GM12878 (cell line): Measurements from ENCODE around the gene ADCY6.

Experiments used
- CHD1 ChIP-seq: IDR thresholded peaks from 2 replicates; pipeline ENCODE4 v1.6.1; 2012; ENCODE audit warnings: low read depth, low read length, improper control_type of control experiment
- CREB1 ChIP-seq: IDR thresholded peaks from 2 replicates; pipeline ENCODE4 v1.6.1; 2012; ENCODE audit warnings: low read depth, mild to moderate bottlenecking, inconsistent platforms
- JUND ChIP-seq: IDR thresholded peaks from 2 replicates; pipeline ENCODE4 v1.6.1; 2012; ENCODE audit warnings: low read depth, mild to moderate bottlenecking, low read length, improper control_type of control experiment, moderate library complexity
- NFYA ChIP-seq: IDR thresholded peaks from 2 replicates; pipeline ENCODE4 v1.6.1; 2011; ENCODE audit warnings: low read depth, mild to moderate bottlenecking, low read length, improper control_type of control experiment, borderline replicate concordance
- POLR2AphosphoS2 ChIP-seq: IDR thresholded peaks from 2 replicates; pipeline ENCODE4 v1.6.1; 2011; ENCODE audit warnings: low read depth, mild to moderate bottlenecking, low read length, improper control_type of control experiment, moderate library complexity
- RELA ChIP-seq: fragments of 450-650 bp; IDR thresholded peaks from 2 replicates; pipeline ENCODE4 v1.8.0; 2014; ENCODE audit warnings: borderline replicate concordance; ENCODE audit not compliant: partially characterized antibody
- RUNX3 ChIP-seq: IDR thresholded peaks from 2 replicates; pipeline ENCODE4 v1.6.1; 2012; ENCODE audit warnings: low read length, inconsistent platforms
- SMC3 ChIP-seq: IDR thresholded peaks from 2 replicates; pipeline ENCODE4 v1.6.1; 2011; ENCODE audit warnings: low read length, improper control_type of control experiment, borderline replicate concordance
- SREBF1 ChIP-seq: IDR thresholded peaks from 2 replicates; pipeline ENCODE4 v1.6.1; 2012; ENCODE audit warnings: mild to moderate bottlenecking, low read length
- TF ChIP-seq, protein P1 (sequence below): IDR thresholded peaks from 2 replicates; pipeline ENCODE4 v1.6.1; 2011; ENCODE audit warnings: mild to moderate bottlenecking, low read depth, low read length, moderate library complexity; ENCODE audit not compliant: insufficient replicate concordance
- TF ChIP-seq, protein P2 (sequence below), 3 experiments: IDR thresholded peaks in 2 of 3; conservative IDR thresholded peaks in 1 of 3; 2 replicates each; pipeline ENCODE4 v1.5.1; 2011; ENCODE audit warnings: low read depth in 3 of 3, low read length in 3 of 3, mild to moderate bottlenecking in 3 of 3, control low read depth in 2 of 3, moderate library complexity in 2 of 3, inconsistent platforms in 1 of 3, mixed read lengths in 1 of 3; ENCODE audit not compliant: control insufficient read depth in 2 of 3, insufficient read depth in 1 of 3; ENCODE audit errors: extremely low read depth in 1 of 3
- TF ChIP-seq, protein P3 (sequence below): IDR thresholded peaks from 2 replicates; pipeline ENCODE4 v1.6.1; 2012; ENCODE audit warnings: low read depth, low read length, improper control_type of control experiment
- TF ChIP-seq, protein P4 (sequence below): fragments of 450-650 bp; conservative IDR thresholded peaks from 2 replicates; pipeline ENCODE4 v1.6.1; 2017; ENCODE audit warnings: mild to moderate bottlenecking, moderate library complexity

DNA sequence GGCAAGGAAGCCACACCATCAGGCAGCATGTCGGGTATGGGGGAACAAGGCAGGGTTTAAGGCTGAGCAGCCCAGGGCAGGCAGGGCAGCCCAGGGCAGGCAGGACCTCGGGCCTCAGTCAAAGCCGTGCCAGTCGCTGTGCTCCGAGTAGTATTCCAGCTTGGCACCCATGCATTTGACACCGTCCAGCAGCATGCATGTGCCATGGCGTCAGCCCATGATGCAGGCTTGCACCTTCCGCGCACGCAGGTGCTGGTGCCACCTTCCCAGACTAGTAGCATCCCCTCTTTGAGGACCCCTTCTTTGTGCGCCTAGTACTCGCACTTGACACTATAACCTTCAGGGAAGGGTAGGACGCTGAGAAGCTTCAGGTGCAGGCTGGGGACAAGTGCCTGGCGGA is 11.6 kb upstream of the ADCY6 start:
- TF ChIP-seq NFYA (no peak), POLR2AphosphoS2 (no peak), SMC3 (no peak), RUNX3 (no peak), CREB1 (no peak), RELA (no peak), SREBF1 (no peak), JUND (no peak), CHD1 (no peak)
- TF ChIP-seq, protein P1, sequence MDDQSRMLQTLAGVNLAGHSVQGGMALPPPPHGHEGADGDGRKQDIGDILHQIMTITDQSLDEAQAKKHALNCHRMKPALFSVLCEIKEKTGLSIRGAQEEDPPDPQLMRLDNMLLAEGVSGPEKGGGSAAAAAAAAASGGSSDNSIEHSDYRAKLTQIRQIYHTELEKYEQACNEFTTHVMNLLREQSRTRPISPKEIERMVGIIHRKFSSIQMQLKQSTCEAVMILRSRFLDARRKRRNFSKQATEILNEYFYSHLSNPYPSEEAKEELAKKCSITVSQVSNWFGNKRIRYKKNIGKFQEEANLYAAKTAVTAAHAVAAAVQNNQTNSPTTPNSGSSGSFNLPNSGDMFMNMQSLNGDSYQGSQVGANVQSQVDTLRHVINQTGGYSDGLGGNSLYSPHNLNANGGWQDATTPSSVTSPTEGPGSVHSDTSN, result no peak
- TF ChIP-seq, protein P2, sequence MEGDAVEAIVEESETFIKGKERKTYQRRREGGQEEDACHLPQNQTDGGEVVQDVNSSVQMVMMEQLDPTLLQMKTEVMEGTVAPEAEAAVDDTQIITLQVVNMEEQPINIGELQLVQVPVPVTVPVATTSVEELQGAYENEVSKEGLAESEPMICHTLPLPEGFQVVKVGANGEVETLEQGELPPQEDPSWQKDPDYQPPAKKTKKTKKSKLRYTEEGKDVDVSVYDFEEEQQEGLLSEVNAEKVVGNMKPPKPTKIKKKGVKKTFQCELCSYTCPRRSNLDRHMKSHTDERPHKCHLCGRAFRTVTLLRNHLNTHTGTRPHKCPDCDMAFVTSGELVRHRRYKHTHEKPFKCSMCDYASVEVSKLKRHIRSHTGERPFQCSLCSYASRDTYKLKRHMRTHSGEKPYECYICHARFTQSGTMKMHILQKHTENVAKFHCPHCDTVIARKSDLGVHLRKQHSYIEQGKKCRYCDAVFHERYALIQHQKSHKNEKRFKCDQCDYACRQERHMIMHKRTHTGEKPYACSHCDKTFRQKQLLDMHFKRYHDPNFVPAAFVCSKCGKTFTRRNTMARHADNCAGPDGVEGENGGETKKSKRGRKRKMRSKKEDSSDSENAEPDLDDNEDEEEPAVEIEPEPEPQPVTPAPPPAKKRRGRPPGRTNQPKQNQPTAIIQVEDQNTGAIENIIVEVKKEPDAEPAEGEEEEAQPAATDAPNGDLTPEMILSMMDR (IDR thresholded peaks at IDR 0.05 in 2 of 3, conservative IDR thresholded peaks at IDR 0.05 in 1 of 3; ENCODE audit: control insufficient read depth in 2 of 3, extremely low read depth in 1 of 3, insufficient read depth in 1 of 3, low read depth in 3 of 3, low read length in 3 of 3), result no peak
- TF ChIP-seq, protein P3, sequence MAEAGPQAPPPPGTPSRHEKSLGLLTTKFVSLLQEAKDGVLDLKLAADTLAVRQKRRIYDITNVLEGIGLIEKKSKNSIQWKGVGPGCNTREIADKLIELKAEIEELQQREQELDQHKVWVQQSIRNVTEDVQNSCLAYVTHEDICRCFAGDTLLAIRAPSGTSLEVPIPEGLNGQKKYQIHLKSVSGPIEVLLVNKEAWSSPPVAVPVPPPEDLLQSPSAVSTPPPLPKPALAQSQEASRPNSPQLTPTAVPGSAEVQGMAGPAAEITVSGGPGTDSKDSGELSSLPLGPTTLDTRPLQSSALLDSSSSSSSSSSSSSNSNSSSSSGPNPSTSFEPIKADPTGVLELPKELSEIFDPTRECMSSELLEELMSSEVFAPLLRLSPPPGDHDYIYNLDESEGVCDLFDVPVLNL, result no peak
- TF ChIP-seq, protein P4, sequence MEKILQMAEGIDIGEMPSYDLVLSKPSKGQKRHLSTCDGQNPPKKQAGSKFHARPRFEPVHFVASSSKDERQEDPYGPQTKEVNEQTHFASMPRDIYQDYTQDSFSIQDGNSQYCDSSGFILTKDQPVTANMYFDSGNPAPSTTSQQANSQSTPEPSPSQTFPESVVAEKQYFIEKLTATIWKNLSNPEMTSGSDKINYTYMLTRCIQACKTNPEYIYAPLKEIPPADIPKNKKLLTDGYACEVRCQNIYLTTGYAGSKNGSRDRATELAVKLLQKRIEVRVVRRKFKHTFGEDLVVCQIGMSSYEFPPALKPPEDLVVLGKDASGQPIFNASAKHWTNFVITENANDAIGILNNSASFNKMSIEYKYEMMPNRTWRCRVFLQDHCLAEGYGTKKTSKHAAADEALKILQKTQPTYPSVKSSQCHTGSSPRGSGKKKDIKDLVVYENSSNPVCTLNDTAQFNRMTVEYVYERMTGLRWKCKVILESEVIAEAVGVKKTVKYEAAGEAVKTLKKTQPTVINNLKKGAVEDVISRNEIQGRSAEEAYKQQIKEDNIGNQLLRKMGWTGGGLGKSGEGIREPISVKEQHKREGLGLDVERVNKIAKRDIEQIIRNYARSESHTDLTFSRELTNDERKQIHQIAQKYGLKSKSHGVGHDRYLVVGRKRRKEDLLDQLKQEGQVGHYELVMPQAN, result no peak
